Cardiac septum (tissue), 1 donor: ENCODE results near the gene STIM2. TPM values are rescaled to one million over a fixed set of nuclear protein-coding genes. Genes with fewer than 3 reads are reported as not detected.

Experiments used
- DNase-seq: peaks from one replicate; pipeline ENCODE4 v3.0.0-alpha.2; 2020; ENCODE audit warnings: low spot score
- intact Hi-C: fragments of 100-400 bp; cut with DNase I; formaldehyde crosslinking; loops from one replicate; pipeline ENCODE4 v1.14.0; 2022
- total RNA-seq: library from RNA; stranded (reverse); fragmentation: NEBNext Ultra II Directional; extraction: Animal tissue kit (Norgen Biotek cat#: 25700); gene quantifications from one replicate; pipeline ENCODE4 v1.2.1, GENCODE V29; 2021
- donor health status: DM: no; HTN: no; CAD: no.

STIM2 gene
- total RNA-seq, 1 donor from 2014 or later = 10.1 TPM

GRCh38 chr4:26985873-26986272, 125.2 kb downstream of the STIM2 start:
- no peak for DNase-seq
- intact Hi-C loops = no loop called here

GRCh38 chr4:26987191-26987590, 126.5 kb downstream of the STIM2 start:
- DNase-seq = no peak
- intact Hi-C loops = no loop called here

- intact Hi-C loops = loop anchor here (5.0 to 10.0 kb wide), 3 partner anchors 129 to 406 kb away; partner anchors contain the start of genes STIM2 and TBC1D19
- no peak for DNase-seq
These were observed 130.4 kb downstream of the STIM2 start for GRCh38 chr4:26991057-26991456.

GRCh38 chr4:26992657-26993361, 132.2 kb downstream of the STIM2 start:
- intact Hi-C loops = loop anchor here (5.0 to 10.0 kb wide), 3 partner anchors 131 to 408 kb away; partner anchors contain the start of genes STIM2 and TBC1D19
- no peak for DNase-seq

- DNase-seq = no peak
- intact Hi-C loops = loop anchor here (5.0 to 10.0 kb wide), 3 partner anchors 131 to 409 kb away; partner anchors contain the start of genes STIM2 and TBC1D19
These were observed 132.9 kb downstream of the STIM2 start for GRCh38 chr4:26993539-26993938.

GRCh38 chr4:26993967-26994366, 133.3 kb downstream of the STIM2 start:
- intact Hi-C loops = loop anchor here (5.0 to 10.0 kb wide), 3 partner anchors 132 to 409 kb away; partner anchors contain the start of genes STIM2 and TBC1D19
- DNase-seq = no peak

- no peak for DNase-seq
- intact Hi-C loops = loop anchor here (10.0 kb wide), 2 partner anchors 211 to 411 kb away; partner anchors contain the start of gene TBC1D19
These were observed 134.7 kb downstream of the STIM2 start for GRCh38 chr4:26995316-26995715.

- DNase-seq = no peak
- intact Hi-C loops = loop anchor here (10.0 kb wide), 2 partner anchors 212 to 412 kb away; partner anchors contain the start of gene TBC1D19
These were observed 136.1 kb downstream of the STIM2 start for GRCh38 chr4:26996745-26997144.

- DNase-seq = no peak
- intact Hi-C loops = loop anchor here (10.0 kb wide), 2 partner anchors 215 to 415 kb away; partner anchors contain the start of gene TBC1D19
These were observed 139.0 kb downstream of the STIM2 start for GRCh38 chr4:26999689-27000088.

- no peak for DNase-seq
- intact Hi-C loops = no loop called here
These were observed 139.5 kb downstream of the STIM2 start for GRCh38 chr4:27000122-27000521.

- DNase-seq = no peak
- intact Hi-C loops = no loop called here
These were observed 140.2 kb downstream of the STIM2 start for GRCh38 chr4:27000820-27001219.

GRCh38 chr4:27001398-27002164, 140.9 kb downstream of the STIM2 start:
- intact Hi-C loops = no loop called here
- DNase-seq = no peak

GRCh38 chr4:27003642-27004113, 143.0 kb downstream of the STIM2 start:
- no peak for DNase-seq
- intact Hi-C loops = no loop called here

- DNase-seq = no peak
- intact Hi-C loops = loop anchor here (5.0 kb wide), 2 partner anchors 143 to 273 kb away; partner anchors contain the start of gene STIM2
These were observed 144.9 kb downstream of the STIM2 start for GRCh38 chr4:27005501-27005900.

GRCh38 chr4:27005905-27006590, 145.4 kb downstream of the STIM2 start:
- intact Hi-C loops = loop anchor here (5.0 kb wide), 2 partner anchors 144 to 274 kb away; partner anchors contain the start of gene STIM2
- DNase-seq = no peak

GRCh38 chr4:27006646-27007045, 146.0 kb downstream of the STIM2 start:
- intact Hi-C loops = loop anchor here (5.0 kb wide), 2 partner anchors 144 to 274 kb away; partner anchors contain the start of gene STIM2
- no peak for DNase-seq

GRCh38 chr4:27007507-27007906, 146.9 kb downstream of the STIM2 start:
- intact Hi-C loops = loop anchor here (5.0 kb wide), 2 partner anchors 145 to 275 kb away; partner anchors contain the start of gene STIM2
- DNase-seq = no peak

GRCh38 chr4:27008679-27009078, 148.0 kb downstream of the STIM2 start:
- DNase-seq = no peak
- intact Hi-C loops = loop anchor here (2.0 to 5.0 kb wide), 3 partner anchors 146 to 550 kb away; partner anchors contain the start of gene STIM2

GRCh38 chr4:27009539-27009938, 148.9 kb downstream of the STIM2 start:
- intact Hi-C loops = loop anchor here (2.0 to 5.0 kb wide), 3 partner anchors 147 to 551 kb away; partner anchors contain the start of gene STIM2
- no peak for DNase-seq
